HG02870 (cell line): ENCODE results near the gene MANEA.
"Not testable (repeated sequence)": the region's sequence is repeated elsewhere in the genome, so short reads cannot be mapped to it uniquely, and the experiment has no call there.

Experiments
- ATAC-seq: cut with Tn5 transposase; IDR thresholded peaks from one replicate; pipeline ENCODE4 v1.9.1; 2021; ENCODE audit warnings: mild to moderate bottlenecking, moderate library complexity; ENCODE audit not compliant: unreplicated experiment

MANEA gene

GRCh38 chr6:95577304-95578105 is at the start of gene MANEA:
TSS of gene MANEA (plus strand) at chr6:95577535. CDS start at chr6:95586440, 8,905 bp downstream.
- ATAC-seq, result peak; percentile 73

- no peak for ATAC-seq
These were observed 47.6 kb upstream of the MANEA start for GRCh38 chr6:95529762-95530161.

GRCh38 chr6:95530176-95530819 is 47.0 kb upstream of the MANEA start:
- ATAC-seq, result no peak

- no peak for ATAC-seq
These were observed 33.5 kb upstream of the MANEA start for GRCh38 chr6:95543798-95544197.

- ATAC-seq, result no peak
These were observed 32.7 kb upstream of the MANEA start for GRCh38 chr6:95544517-95545225.

GRCh38 chr6:95545226-95545625 is 32.1 kb upstream of the MANEA start:
- no peak for ATAC-seq

DNA sequence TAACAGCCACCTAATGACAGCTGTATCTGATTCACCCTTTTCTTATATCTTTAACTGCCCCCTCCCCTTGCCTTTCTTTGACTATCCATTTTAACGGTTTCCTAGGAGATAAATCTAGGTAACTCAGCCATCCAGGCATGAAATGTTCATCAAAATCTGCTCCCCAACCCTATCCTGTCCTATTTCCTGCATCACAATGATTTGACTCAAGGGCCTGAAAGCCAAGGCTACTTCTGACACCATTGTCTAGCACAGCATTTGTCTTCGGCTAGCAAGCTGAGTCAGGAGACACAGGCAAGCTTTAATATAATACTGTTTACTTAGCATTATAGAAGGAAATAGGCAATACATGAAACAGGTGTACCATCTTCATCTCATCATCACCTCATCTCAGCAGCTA is 31.6 kb upstream of the MANEA start:
- ATAC-seq, result no peak

DNA sequence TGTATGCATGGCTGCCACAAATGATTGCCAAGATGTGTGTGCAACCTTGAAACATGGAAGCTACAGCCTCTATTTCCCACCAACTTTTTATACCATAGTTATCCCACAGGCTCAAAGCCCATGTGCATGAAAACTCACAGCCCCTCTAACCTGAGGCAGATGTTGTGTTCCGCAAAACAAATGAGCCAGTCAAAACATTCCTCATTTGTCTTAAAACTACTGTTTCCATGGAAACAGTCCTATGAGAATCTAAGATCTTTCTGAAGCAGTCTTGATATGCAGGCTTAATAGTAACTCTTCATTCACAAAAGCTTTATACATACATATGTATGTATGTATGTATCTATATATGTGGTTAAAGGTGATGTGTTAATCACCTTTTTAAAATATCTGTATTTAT is 31.2 kb upstream of the MANEA start:
- ATAC-seq, result no peak

- no peak for ATAC-seq
These were observed 30.3 kb upstream of the MANEA start for GRCh38 chr6:95547043-95547442.

GRCh38 chr6:95548188-95548786 is 29.0 kb upstream of the MANEA start:
- ATAC-seq, result no peak

GRCh38 chr6:95551678-95552324 is 25.5 kb upstream of the MANEA start:
- ATAC-seq, result no peak

DNA sequence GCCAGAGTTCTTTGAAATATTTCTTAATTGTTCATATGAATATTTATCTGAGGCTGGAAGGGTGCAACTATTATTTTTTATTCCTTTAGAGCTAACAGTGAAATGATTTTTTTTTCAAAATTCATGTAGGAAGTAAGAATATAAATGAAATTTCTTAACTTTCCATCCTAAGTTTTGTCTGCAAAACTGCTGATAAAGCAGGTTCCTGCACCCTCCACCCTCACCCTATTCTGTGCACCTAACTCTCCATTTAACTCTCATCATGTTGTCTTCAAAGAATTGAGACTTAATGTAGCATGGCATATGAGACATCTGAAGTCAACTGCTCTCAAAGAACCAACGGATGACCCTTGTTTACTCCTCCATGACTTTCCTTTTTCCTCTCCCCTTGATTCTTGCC is 23.5 kb upstream of the MANEA start:
- no peak for ATAC-seq

- not testable (repeated sequence) for ATAC-seq
These were observed 16.4 kb upstream of the MANEA start for GRCh38 chr6:95560956-95561355.

DNA sequence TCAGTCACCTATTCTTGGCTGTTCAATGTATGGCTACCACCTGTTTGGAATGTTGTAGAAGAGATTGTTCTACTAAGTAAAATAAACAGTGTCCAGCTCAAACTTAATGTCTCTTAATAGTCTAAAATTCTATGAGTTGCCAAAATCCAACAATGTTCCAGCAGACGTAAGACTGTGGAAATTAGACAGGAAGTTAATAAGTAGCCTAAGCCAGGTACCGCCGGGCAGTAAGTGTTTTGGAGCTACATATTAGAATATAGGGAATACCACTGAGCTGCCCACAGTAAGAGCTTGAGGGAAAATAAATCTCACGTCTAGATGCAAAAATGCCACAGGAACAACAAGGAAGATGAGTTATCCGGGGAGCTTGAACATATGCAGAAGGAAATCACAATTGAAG is 7.8 kb upstream of the MANEA start:
- ATAC-seq, result no peak

- peak; percentile 41 for ATAC-seq
These were observed 5.2 kb upstream of the MANEA start for GRCh38 chr6:95572098-95572497.

DNA sequence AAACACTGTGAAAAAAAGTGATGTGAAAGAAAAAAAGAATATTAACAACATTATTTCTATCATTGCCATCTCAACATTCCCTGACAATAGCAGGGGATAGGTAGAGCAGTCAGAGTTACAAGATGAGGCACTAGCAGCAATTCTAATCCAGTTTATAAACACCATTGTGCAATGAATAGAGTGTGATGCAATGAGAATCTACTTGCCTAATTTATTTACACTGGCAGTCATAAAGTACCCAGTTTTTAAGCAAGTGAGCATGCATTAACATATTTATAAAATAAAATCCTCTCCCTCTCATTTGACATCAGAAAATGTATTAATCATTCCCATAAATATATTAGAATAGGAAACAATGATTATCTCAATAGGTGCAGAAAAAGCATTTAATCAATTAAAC is 2.5 kb upstream of the MANEA start:
- no peak for ATAC-seq

DNA sequence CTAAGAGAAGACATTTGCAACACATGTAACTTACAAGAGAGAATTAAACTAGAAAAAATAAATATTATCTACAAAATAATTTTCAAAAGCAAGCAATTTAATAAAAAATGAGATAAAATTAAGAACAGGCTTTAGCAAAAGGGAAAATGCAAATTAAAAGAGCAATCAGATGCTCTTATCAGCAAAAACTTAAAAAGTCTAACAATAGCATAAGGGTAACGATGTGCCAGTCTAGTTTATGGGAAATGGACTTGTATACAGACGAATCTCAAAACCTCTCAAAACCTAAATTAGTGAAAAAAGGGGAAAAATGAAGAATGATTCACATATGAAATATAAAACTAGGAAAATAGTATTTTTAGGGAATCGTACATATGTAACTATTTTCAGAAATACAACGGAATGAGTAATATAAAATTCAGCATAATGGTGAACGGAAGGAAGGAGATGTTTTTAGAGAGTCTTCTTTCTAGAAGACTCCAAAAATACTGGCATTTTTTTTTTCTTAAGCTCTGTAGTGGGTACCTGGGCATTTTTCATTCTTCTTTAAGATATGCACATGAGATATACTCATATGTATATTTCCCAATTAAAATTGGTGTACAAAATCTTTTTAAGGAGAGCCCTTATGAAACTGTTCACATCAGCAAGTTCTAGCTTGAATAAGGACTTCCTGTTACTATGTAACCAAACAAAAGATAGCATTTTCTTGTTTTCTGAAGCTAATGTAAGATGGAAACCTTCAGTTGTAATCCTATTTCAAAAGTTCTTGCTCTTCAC is 927 bp upstream of the MANEA start:
- peak; percentile 23 for ATAC-seq

- no peak for ATAC-seq
These were observed 384 bp upstream of the MANEA start for GRCh38 chr6:95576998-95577303.

DNA sequence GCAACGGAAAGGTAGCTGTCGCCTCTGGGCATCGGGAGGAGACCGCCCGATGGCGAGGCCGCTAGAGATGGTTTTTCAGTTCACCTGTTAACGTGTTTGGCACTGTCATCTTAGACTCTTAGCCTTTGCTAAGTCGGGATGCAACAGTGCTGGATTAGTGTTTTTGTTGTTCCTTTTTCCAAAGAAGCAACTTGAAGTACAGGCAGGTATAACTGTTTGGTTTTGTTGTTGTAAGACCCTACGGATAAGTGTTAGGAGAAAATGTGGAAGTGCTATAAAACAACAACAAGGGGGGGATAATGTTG is 723 bp downstream of the MANEA start:
- ATAC-seq, result peak; percentile 19

DNA sequence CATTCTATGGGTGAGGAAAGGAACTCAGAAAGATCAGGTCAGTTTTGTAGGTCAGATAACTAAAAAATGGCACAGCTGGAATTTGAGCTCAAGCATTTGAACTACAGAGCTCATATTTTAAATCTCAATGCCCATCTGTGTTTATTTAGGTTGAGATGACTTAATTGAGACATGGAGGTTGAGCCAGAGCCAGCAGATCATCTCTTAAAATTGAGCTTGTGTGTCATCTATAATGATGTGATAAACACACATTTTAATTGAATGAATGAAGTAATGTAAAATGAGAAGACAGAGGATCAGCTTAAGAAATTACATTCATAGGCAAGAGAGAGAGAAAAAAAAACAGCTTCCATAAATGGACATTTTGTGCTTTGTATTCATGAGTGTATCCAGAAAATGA is 3.7 kb downstream of the MANEA start:
- no peak for ATAC-seq

DNA sequence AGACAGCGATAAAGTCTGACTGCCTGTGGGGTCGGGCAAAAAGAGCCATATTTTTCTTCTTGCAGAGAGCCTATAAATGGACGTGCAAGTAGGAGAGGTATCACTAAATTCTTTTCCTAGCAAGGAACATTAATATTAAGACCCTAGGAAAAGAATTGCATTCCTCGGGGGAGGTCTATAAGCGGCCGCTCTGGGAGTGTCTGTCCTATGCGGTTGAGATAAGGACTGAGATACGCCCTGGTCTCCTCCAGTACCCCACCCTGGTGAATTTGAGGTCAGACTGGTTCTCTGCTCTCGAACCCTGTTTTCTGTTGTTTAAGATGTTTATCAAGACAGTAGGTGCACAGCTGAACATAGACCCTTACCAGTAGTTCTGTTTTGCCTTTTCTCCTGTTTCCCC is 6.9 kb downstream of the MANEA start:
- not testable (repeated sequence) for ATAC-seq
